A204.1 (cell line): Measurements from ENCODE around the gene EVI5L.

Experiments used
- FAIRE-seq: peaks from 2 replicates; lab custom pipeline; 2012; peaks lifted over from hg19 to GRCh38; lab: Jason Lieb, UNC

Gene EVI5L

GRCh38 chr19:7898967-7899366, 68.9 kb downstream of the EVI5L start:
- no peak for FAIRE-seq

GRCh38 chr19:7899751-7900378, 69.8 kb downstream of the EVI5L start:
- FAIRE-seq = no peak

GRCh38 chr19:7900401-7900870, 70.4 kb downstream of the EVI5L start:
- FAIRE-seq = no peak

- FAIRE-seq = no peak
These were observed 70.9 kb downstream of the EVI5L start for GRCh38 chr19:7900931-7901330.

GRCh38 chr19:7901337-7901736, 71.3 kb downstream of the EVI5L start:
- FAIRE-seq = no peak

- FAIRE-seq = no peak
These were observed 72.8 kb downstream of the EVI5L start for GRCh38 chr19:7902796-7903243.

- peak; percentile 97 for FAIRE-seq
These were observed 73.4 kb downstream of the EVI5L start, which contains the start of gene MAP2K7 for GRCh38 chr19:7903244-7904073. Gene MAP2K7, plus strand, starts transcription at chr19:7903877. Its CDS starts 68 bp downstream, at chr19:7903945.

GRCh38 chr19:7904074-7905020, 74.3 kb downstream of the EVI5L start:
- no peak for FAIRE-seq

GRCh38 chr19:7905268-7905667, 75.2 kb downstream of the EVI5L start:
- FAIRE-seq = no peak

GRCh38 chr19:7905859-7906258, 75.8 kb downstream of the EVI5L start:
- no peak for FAIRE-seq

- FAIRE-seq = no peak
These were observed 77.1 kb downstream of the EVI5L start for GRCh38 chr19:7907122-7907521.

- no peak for FAIRE-seq
These were observed 77.5 kb downstream of the EVI5L start for GRCh38 chr19:7907544-7907943.

- FAIRE-seq = no peak
These were observed 78.2 kb downstream of the EVI5L start for GRCh38 chr19:7908078-7908699.

GRCh38 chr19:7908742-7909461, 78.9 kb downstream of the EVI5L start:
- FAIRE-seq = no peak

- FAIRE-seq = no peak
These were observed 79.6 kb downstream of the EVI5L start for GRCh38 chr19:7909471-7910067.

GRCh38 chr19:7910321-7911161, 80.5 kb downstream of the EVI5L start:
- no peak for FAIRE-seq

- FAIRE-seq = no peak
These were observed 81.6 kb downstream of the EVI5L start for GRCh38 chr19:7911508-7912143.

GRCh38 chr19:7912144-7912696, 82.2 kb downstream of the EVI5L start:
- FAIRE-seq = no peak
